Sigmoid colon (tissue), 7 donors: ENCODE results near the gene AP4E1. TPM values are rescaled to one million over a fixed set of nuclear protein-coding genes. Genes with fewer than 3 reads are reported as not detected.

ENCODE experiments used
- DNase-seq: peaks from one replicate; pipeline ENCODE4 v3.0.0-alpha.2; 2019
- H3K27ac ChIP-seq, 4 donors: fragments of 200-600 bp; sonication (generic); one replicate each; pipeline ENCODE4 v1.5.1; 2016 to 2019; ENCODE audit warnings: mild to moderate bottlenecking in 1 of 4
- H3K27me3 ChIP-seq, 3 donors: fragments of 200-600 bp; sonication (generic); one replicate each; pipeline ENCODE4 v1.5.1; 2019; ENCODE audit warnings: mild to moderate bottlenecking in 1 of 3
- H3K36me3 ChIP-seq, 4 donors: fragments of 200-600 bp; sonication (generic); one replicate each; pipeline ENCODE4 v1.5.1; 2016 to 2019
- H3K4me1 ChIP-seq, 4 donors: fragments of 200-600 bp; sonication (generic); one replicate each; pipeline ENCODE4 v1.5.1; 2017 to 2019
- H3K4me3 ChIP-seq, 4 donors: fragments of 200-600 bp; sonication (generic); one replicate each; pipeline ENCODE4 v1.5.1; 2017 to 2019; ENCODE audit warnings: mild to moderate bottlenecking in 2 of 4, moderate library complexity in 1 of 4
- H3K9me3 ChIP-seq, 4 donors: fragments of 200-600 bp in 3 of 4; sonication (generic) in 3 of 4; one replicate each; pipeline versions ENCODE4 v1.5.1 to v1.6.1; 2013 to 2019
- EP300 ChIP-seq, 4 donors: sonication (generic); formaldehyde crosslinking; IDR thresholded peaks; one replicate each; pipeline ENCODE4 v1.6.1; 2017; ENCODE audit warnings: antibody characterized with exemption in 4 of 4
- POLR2A ChIP-seq, 2 donors: fragments of 450-650 bp; IDR thresholded peaks; one replicate each; pipeline ENCODE4 v1.6.1; 2016; ENCODE audit warnings: antibody characterized with exemption in 2 of 2, mild to moderate bottlenecking in 2 of 2, moderate library complexity in 2 of 2
- POLR2AphosphoS5 ChIP-seq, 4 donors: sonication (generic); formaldehyde crosslinking; IDR thresholded peaks; one replicate each; pipeline ENCODE4 v1.6.1; 2017; ENCODE audit warnings: antibody characterized with exemption in 4 of 4
- WGBS, 2 donors: extraction: QIAGEN DNeasy Blood & Tissue Kit; methylation state at CpG; one replicate each; pipeline ENCODE4 v1.1.7; 2013; 5-methylcytosine and 5-hydroxymethylcytosine counted together
- intact Hi-C: fragments of 100-400 bp; cut with DNase I; formaldehyde crosslinking; loops from one replicate; pipeline ENCODE4 v1.15.1; 2023
- polyA plus RNA-seq, 3 donors: library from polyadenylated mRNA; stranded (reverse); fragments of 200-250 nt; gene quantifications; one replicate each; pipeline ENCODE4 v1.2.3, GENCODE V29; 2013
- total RNA-seq, 4 donors: library from RNA; depleted of rRNA; stranded (reverse); fragments of >200 nt; gene quantifications; one replicate each; pipeline ENCODE4 v1.1.0, GENCODE V29; 2016
- TF ChIP-seq, protein P1 (sequence below), 4 experiments: fragments of 450-650 bp in 3 of 4; fragments of 200-600 bp in 1 of 4; IDR thresholded peaks; one replicate each; pipeline ENCODE4 v1.5.1; 2016 to 2019; ENCODE audit warnings: antibody characterized with exemption in 4 of 4, mild to moderate bottlenecking in 3 of 4, moderate library complexity in 2 of 4
- donor health status: healthy with polysubstance abuse.
- donor health status: Bipolar disorder and iron deficiency.
- donor health status: healthy.

AP4E1 gene
- 1 to 10 TPM; 7.3 to 8.3 (median 8.0) TPM for total RNA-seq
- 1 to 10 TPM; 2.4 to 4.8 (median 3.2) TPM for polyA plus RNA-seq

DNA sequence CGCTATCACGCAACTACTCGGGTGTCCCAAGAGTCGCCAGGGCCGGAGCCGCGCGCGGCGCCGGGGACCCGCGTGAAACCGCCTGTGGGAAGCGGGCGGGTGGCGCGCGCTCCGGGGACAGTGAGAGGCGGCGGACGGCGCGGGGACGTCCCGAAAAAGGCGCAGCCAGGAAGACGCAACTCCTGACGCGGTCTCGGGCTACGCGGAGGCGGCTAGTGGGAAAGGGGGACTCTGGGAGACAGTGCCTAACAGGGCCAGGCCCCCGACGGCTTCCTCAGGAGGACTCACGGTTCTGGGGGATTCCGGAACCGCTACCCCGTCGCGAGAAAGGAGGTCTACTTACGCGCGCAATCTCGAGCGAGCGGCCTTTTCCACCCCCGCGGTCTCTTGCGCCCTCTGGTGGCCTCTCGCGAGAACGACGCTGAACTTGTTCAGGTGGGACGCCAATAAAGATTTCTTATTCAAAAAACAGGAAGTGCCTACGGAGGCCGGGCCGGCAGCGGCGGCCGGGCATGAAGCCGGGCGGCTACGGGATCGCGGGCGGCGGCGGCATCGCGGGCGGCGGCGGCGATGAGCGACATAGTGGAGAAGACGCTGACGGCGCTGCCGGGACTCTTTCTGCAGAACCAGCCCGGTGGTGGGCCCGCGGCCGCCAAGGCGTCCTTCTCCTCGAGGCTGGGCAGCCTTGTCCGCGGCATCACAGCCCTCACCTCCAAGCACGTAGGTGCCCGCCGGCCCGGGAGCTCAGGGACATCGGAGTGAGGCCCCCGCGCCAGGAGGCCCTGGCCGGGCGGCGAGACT lies at the start of gene AP4E1:
TSS of gene AP4E1 (plus strand) at position 475 of the 801 bp plus-strand sequence. CDS start at position 571, 96 bp downstream.
- Histone ChIP-seq H3K36me3 (peaks cover 0 to 19% (median 9%) of the 10 kb centered on the region in 4 donors), H3K9me3 (no peaks in the 10 kb centered on the region), H3K4me1 (peaks cover 0 to 33% (median 26%) of the 10 kb centered on the region in 4 donors), H3K4me3 (peak within 1 kb of the TSS; percentile 78 to 96 (median 92)), H3K27ac (peak within 1 kb of the TSS; percentile 90 to 95 (median 93)), H3K27me3 (no peaks in the 10 kb centered on the region)
- DNase-seq, result peak; percentile 96
- intact Hi-C loops, result loop anchor here (2.0 to 10.0 kb wide), 4 partner anchors 144 to 554 kb away; partner anchors contain the start of genes GABPB1, SPPL2A and USP8
- 0% methylated on average over 100 of the region's 100 CpGs for WGBS, 2 donors
- TF ChIP-seq POLR2A (IDR thresholded peaks at IDR 0.05) (peak in 1 of 2 donors; percentile 17), EP300 (IDR thresholded peaks at IDR 0.05) (no peak), POLR2AphosphoS5 (IDR thresholded peaks at IDR 0.05) (peak; percentile 80 to 90 (median 88))
- TF ChIP-seq, protein P1, sequence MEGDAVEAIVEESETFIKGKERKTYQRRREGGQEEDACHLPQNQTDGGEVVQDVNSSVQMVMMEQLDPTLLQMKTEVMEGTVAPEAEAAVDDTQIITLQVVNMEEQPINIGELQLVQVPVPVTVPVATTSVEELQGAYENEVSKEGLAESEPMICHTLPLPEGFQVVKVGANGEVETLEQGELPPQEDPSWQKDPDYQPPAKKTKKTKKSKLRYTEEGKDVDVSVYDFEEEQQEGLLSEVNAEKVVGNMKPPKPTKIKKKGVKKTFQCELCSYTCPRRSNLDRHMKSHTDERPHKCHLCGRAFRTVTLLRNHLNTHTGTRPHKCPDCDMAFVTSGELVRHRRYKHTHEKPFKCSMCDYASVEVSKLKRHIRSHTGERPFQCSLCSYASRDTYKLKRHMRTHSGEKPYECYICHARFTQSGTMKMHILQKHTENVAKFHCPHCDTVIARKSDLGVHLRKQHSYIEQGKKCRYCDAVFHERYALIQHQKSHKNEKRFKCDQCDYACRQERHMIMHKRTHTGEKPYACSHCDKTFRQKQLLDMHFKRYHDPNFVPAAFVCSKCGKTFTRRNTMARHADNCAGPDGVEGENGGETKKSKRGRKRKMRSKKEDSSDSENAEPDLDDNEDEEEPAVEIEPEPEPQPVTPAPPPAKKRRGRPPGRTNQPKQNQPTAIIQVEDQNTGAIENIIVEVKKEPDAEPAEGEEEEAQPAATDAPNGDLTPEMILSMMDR (IDR thresholded peaks at IDR 0.05), result peak; percentile 83 to 96 (median 90)

DNA sequence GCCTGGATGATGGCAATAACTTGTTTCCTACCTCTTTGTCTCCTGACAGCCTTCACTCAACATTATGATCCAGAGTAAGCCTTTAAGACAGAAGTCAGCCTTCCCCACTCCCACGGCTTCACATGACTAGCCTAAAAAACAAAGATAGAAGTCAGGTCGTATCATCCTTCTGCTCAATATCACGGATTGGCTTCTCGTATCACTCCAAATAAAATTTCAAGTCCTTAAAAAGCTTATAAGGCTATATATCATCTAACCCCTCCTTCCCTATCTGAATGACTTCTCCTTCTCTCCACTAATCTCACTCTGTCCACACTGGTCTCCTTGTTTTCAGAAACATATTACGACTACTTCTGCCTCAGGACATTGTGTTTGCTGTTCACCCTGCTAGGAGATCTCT lies 47.7 kb upstream of the AP4E1 start:
- Histone ChIP-seq H3K36me3 (no peaks in the 10 kb centered on the region), H3K4me3 (no peak overlapping the region), H3K4me1 (peaks cover 0 to 22% (median 18%) of the 10 kb centered on the region in 4 donors), H3K9me3 (no peaks in the 10 kb centered on the region), H3K27me3 (no peaks in the 10 kb centered on the region), H3K27ac (no peak overlapping the region)
- intact Hi-C loops, result no loop called here
- TF ChIP-seq POLR2AphosphoS5 (IDR thresholded peaks at IDR 0.05) (no peak), POLR2A (IDR thresholded peaks at IDR 0.05) (no peak), EP300 (IDR thresholded peaks at IDR 0.05) (no peak)
- TF ChIP-seq, protein P1 (IDR thresholded peaks at IDR 0.05), result no peak
- DNase-seq, result no peak
- WGBS, 2 donors, result 94% methylated on average over 5 of the region's 5 CpGs

DNA sequence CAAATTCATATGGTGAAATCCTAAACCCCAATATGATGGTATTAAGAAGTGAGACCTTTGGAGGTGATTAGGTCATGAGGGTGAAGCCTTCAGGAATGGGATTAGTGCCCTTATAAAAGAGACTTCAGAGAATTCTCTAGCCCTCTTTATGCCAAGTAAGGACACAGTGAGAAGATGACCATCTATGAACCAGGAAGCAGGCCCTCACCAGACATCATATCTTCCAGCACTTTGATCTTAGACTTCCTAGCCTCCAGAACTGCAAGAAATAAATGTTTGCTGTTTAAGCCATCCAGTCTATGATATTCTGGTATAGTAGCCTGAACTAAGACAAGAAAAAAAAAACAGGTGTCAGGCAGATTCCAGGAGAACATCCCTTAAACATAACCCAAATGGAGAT lies 45.9 kb upstream of the AP4E1 start:
- TF ChIP-seq, protein P1 (IDR thresholded peaks at IDR 0.05), result no peak
- TF ChIP-seq POLR2AphosphoS5 (IDR thresholded peaks at IDR 0.05) (no peak), EP300 (IDR thresholded peaks at IDR 0.05) (no peak), POLR2A (IDR thresholded peaks at IDR 0.05) (no peak)
- DNase-seq, result no peak
- H3K27ac ChIP-seq, result no peak overlapping the region
- H3K27me3 ChIP-seq, result no peaks in the 10 kb centered on the region
- intact Hi-C loops, result no loop called here
- H3K9me3 ChIP-seq, result no peaks in the 10 kb centered on the region
- H3K4me1 ChIP-seq, result peaks cover 0 to 9% (median 7%) of the 10 kb centered on the region in 4 donors
- H3K36me3 ChIP-seq, result no peaks in the 10 kb centered on the region
- no peak overlapping the region for H3K4me3 ChIP-seq

DNA sequence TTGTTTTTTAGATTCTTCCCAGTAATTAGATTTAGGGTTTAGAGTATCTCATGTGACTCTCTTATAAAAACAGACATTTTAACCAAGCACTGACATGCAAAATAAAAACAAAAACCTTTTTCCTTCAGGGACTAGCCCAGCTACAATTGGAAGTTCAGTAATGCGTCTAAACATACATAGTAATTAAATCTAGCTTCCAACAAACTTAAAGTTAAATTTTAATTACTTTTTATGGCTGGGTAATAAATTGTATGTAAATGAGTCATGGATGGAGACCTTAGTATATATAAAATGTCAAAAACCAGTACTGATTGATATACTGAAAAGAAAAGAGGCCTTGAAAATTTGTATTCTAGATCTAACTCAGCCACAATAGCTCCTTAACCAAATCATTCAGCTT lies 43.6 kb upstream of the AP4E1 start:
- no peaks in the 10 kb centered on the region for H3K4me1 ChIP-seq
- H3K27me3 ChIP-seq, result no peaks in the 10 kb centered on the region
- no peaks in the 10 kb centered on the region for H3K36me3 ChIP-seq
- DNase-seq, result no peak
- H3K4me3 ChIP-seq, result no peak overlapping the region
- H3K27ac ChIP-seq, result no peak overlapping the region
- intact Hi-C loops, result no loop called here
- WGBS, 2 donors, result 10 to 71% methylated on average over 1 of the region's 1 CpG
- no peak for TF ChIP-seq EP300 (IDR thresholded peaks at IDR 0.05)
- TF ChIP-seq, protein P1 (IDR thresholded peaks at IDR 0.05), result no peak
- TF ChIP-seq POLR2AphosphoS5 (IDR thresholded peaks at IDR 0.05), result no peak
- TF ChIP-seq POLR2A (IDR thresholded peaks at IDR 0.05), result no peak
- H3K9me3 ChIP-seq, result no peaks in the 10 kb centered on the region
